Thymus (tissue), 11 donors: Measurements from ENCODE around the gene ERC2. TPM values are rescaled to one million over a fixed set of nuclear protein-coding genes. Genes with fewer than 3 reads are reported as not detected.

Source experiments
- DNase-seq, 9 donors: peaks; one replicate each; pipeline ENCODE4 v3.0.0-alpha.2; 2013; ENCODE audit warnings: low spot score in 9 of 9, low read depth in 6 of 9, missing footprints in 1 of 9
- H3K27ac ChIP-seq, 2 donors: one replicate each; pipeline ENCODE4 v1.5.1; 2013; ENCODE audit warnings: control low read depth in 1 of 2, low read depth in 1 of 2, low read length in 1 of 2, mild to moderate bottlenecking in 1 of 2, moderate library complexity in 1 of 2
- H3K27me3 ChIP-seq, 2 donors: one replicate each; pipeline ENCODE4 v1.5.1; 2013; ENCODE audit warnings: low read length in 1 of 2; ENCODE audit not compliant: control insufficient read depth in 2 of 2, insufficient read depth in 1 of 2
- H3K36me3 ChIP-seq, 2 donors: one replicate each; pipeline ENCODE4 v1.5.1; 2013; ENCODE audit warnings: low read length in 1 of 2, mild to moderate bottlenecking in 1 of 2, moderate library complexity in 1 of 2; ENCODE audit not compliant: control insufficient read depth in 2 of 2, insufficient read depth in 2 of 2
- H3K4me1 ChIP-seq, 2 donors: one replicate each; pipeline ENCODE4 v1.5.1; 2013; ENCODE audit warnings: low read length in 2 of 2; ENCODE audit not compliant: control insufficient read depth in 2 of 2, insufficient read depth in 2 of 2
- H3K4me3 ChIP-seq, 2 donors: one replicate each; pipeline ENCODE4 v1.5.1; 2013; ENCODE audit warnings: low read length in 2 of 2, control low read depth in 1 of 2, mild to moderate bottlenecking in 1 of 2
- H3K9me3 ChIP-seq, 2 donors: one replicate each; pipeline ENCODE4 v1.5.1; 2013; ENCODE audit warnings: low read length in 1 of 2, mild to moderate bottlenecking in 1 of 2; ENCODE audit not compliant: control insufficient read depth in 2 of 2, insufficient read depth in 1 of 2
- WGBS: extraction: QIAGEN DNeasy Blood & Tissue Kit; methylation state at CpG from one replicate; pipeline ENCODE4 v1.1.7; 2013; 5-methylcytosine and 5-hydroxymethylcytosine counted together
- polyA plus RNA-seq: library from polyadenylated mRNA; stranded (reverse); fragments of 200-250 nt; gene quantifications from one replicate; pipeline ENCODE4 v1.2.3, GENCODE V29; 2013
- total RNA-seq: library from RNA; stranded (reverse); fragments of 120-200 nt; gene quantifications from one replicate; pipeline ENCODE4 v1.2.4, GENCODE V29; 2013
- donor health status: healthy.

Gene ERC2
- total and polyA plus RNA-seq, 2 donors, result 0.28 to 0.50 TPM

DNA sequence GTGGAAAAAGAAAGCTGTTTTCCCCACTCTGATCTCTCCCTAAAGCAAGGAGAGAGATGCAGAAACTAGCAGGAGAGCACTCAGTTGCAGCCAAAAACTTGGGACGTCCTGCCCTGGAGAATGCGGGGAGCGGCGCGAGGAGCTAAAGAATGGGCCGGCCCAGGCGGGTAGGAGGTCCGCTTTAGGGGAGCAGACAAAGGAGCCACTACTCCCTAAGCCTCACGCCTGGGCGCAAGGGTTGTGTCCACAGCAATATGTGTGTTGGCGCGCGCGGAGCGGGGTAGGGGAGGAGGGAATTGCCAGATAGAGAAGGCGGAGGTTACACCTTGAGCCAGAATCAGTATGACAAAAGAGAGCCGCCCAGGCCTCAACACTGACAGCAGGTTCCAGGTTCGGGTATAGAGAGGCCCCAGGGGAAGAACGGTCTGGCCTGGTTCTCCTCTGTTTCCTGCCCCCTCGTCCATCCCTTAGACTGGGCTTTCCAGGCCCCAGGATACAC is 984.0 kb downstream of the ERC2 start:
- peak in 1 of 9 donors; percentile 12 for DNase-seq
- Histone ChIP-seq H3K4me1 (peaks cover 4 to 64% of the 10 kb centered on the region in 2 donors), H3K27ac (no peak overlapping the region), H3K27me3 (peaks cover 76 to 97% of the 10 kb centered on the region in 2 donors), H3K9me3 (peaks cover 0 to 16% of the 10 kb centered on the region in 2 donors), H3K36me3 (no peaks in the 10 kb centered on the region), H3K4me3 (no peak overlapping the region)
- WGBS, result 23% methylated on average over 20 of the region's 20 CpGs

DNA sequence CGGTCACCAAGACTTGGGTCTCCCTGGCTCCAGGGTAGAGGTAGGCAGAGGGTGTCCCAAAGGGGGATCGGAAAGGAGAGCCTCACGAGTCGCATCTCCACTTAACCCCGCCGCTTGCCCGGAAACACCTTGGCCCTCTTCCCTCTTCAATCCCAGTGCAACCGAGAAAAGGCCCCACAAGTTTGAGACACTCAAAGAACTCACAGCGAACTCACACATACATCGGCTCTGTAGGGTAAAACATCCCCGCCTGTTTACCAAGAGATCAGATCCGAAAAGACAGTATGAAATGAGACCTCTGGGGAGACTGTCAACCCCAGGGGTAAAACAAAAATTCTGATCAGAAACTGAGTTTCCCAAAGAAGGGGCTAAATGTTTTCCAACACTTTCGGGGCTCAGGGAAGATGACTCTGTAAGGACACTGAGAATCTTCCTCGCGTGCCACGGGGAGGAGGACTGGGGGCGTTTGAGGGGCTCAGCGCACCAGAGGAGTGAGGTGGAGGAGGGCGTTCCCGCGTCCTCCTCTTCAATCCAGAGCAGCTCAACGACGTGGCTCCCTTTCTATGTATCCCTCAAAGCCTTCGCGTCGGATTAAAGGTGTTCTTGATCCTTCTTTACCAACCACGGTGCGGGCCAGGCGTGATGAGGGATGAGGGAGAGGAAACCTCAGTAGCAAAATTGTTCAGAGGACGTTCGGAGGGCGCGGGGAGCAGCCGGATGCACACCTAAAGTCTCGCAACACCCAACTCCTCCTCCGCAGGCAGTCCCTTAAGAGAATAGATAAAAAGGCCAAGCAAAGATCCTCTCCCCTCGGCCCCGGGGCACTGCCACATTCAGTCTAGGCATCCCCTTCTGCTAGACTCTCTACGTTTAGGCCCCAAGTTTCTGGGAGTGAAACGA is 984.8 kb downstream of the ERC2 start:
- peak in 1 of 9 donors; percentile 37 for DNase-seq
- peaks cover 0 to 16% of the 10 kb centered on the region in 2 donors for H3K9me3 ChIP-seq
- H3K4me3 ChIP-seq, result no peak overlapping the region
- H3K36me3 ChIP-seq, result no peaks in the 10 kb centered on the region
- peaks cover 73 to 95% of the 10 kb centered on the region in 2 donors for H3K27me3 ChIP-seq
- WGBS, result 9% methylated on average over 40 of the region's 40 CpGs
- peaks cover 0 to 56% of the 10 kb centered on the region in 2 donors for H3K4me1 ChIP-seq
- H3K27ac ChIP-seq, result no peak overlapping the region

DNA sequence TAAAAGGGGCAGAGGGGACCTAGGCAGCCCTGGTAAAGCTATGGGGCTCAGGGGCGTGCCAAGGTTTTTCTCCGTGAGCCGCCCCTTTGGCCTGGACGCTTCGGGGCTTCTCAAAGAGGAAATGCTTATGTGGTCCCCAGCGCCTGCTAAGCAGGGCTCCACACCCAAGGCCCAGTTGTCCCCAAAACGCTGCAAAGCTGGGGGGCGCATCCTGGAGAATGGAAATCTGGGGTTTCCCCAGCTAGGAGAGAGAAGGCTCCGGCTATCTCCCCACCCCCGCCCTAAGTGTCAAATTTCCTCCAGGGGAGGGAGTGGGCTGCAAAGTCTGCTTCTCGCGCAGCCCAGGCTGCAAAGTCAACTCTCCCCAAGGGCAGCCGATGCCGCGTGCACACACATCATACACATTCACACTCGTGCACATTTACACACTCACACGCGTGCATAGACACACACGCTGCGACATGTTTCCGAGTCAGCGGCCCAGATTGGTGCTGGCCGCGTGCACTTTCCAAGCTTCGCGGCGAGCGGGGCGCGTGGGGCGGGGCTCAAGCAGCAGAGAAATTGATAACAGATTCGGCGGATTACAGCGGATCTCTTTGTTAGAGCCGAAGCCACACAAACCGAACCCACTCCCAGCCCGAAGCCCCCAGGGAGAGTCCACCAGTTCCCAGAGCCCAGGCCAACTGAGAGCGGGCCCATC is 985.6 kb downstream of the ERC2 start:
- peaks cover 0 to 16% of the 10 kb centered on the region in 2 donors for H3K9me3 ChIP-seq
- H3K4me1 ChIP-seq, result peaks cover 0 to 55% of the 10 kb centered on the region in 2 donors
- H3K4me3 ChIP-seq, result peak overlapping the region; percentile 13
- no peaks in the 10 kb centered on the region for H3K36me3 ChIP-seq
- peaks cover 76 to 97% of the 10 kb centered on the region in 2 donors for H3K27me3 ChIP-seq
- H3K27ac ChIP-seq, result peak overlapping the region in 1 of 2 donors; percentile 11
- DNase-seq, result peak in 1 of 9 donors; percentile 35
- 7% methylated on average over 38 of the region's 38 CpGs for WGBS

DNA sequence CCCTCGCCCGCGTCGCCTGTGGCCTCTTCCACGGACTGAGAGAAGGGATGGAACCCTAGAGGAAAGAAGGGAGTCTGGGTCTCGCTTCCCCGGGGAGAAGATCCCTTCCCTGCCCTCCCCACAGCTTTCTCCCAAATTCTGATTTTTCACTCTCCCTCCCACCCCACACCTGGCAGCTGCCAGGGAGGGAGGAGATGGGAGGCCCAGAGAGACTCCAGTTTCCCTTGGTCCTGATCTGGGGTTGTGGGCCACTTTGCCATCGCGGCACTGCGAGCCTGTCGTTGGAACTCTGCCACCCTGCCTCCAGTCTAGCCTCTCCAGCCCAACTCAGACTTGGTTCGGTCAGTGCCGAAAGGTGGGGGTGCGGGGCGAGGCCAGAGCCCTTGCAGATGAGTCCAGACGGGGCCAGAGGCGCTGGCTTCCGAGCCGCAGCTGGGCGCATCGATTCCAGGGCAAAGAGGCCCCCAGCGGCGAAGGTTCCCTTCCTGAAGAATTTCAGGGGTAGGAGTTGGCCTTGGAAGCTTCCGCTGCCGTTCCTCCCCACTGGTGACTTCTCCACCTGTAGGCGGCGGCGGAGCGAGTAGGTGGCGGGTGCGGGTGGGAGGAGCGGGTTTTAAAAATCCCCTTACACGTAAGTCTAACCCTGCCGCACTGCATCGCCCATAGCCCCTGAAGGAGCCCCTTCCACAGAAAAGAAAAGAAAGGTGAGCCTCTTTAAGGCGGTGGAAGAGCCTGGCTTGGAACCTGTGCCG is 986.3 kb downstream of the ERC2 start:
- Histone ChIP-seq H3K27me3 (peaks cover 72 to 96% of the 10 kb centered on the region in 2 donors), H3K4me3 (peak overlapping the region; percentile 13 to 17), H3K9me3 (peaks cover 0 to 16% of the 10 kb centered on the region in 2 donors), H3K27ac (peak overlapping the region in 1 of 2 donors; percentile 12), H3K36me3 (no peaks in the 10 kb centered on the region), H3K4me1 (peaks cover 0 to 49% of the 10 kb centered on the region in 2 donors)
- 6% methylated on average over 37 of the region's 37 CpGs for WGBS
- DNase-seq, result peak in 1 of 9 donors; percentile 38

DNA sequence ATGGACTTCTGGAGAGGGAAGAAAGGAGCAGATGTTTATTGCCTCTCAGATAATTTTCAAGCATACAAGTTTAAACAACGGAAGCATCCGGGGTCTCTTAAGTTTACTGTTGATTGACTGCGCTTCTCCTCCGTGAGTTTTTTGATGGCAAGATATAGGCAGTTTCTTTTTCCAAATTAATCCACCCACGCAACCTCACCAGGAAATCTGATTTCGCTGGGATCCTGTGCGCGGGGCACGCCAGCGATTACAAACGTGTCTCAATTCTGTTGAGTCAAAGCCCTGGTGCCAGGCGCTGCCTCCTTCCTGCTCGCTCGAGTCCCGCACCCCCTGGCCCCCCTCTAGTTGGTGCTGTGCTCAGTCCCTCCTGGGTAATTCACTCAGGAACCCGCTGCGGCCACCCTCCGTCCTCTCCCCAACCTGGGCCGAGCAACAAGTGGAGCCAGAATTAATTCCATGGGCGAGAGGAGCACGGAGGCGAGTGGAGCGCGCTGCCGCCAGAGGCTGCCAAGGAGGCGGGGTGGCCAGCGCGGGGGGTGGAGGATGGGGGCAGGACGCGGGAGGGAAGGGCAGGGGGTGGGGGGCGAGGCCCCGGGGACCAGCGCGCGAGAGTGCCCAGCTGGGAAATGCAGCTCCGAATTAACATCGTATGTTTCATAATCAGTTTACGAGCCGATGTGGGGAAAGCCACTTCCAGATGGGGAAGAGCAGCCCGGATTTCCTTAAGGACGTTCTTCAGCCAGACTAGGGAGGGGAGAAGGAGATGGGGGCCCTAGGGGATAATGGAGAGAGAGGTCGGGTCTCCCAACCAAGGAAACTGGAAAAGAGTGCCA is 987.1 kb downstream of the ERC2 start:
- H3K9me3 ChIP-seq, result peaks cover 0 to 9% of the 10 kb centered on the region in 2 donors
- no peaks in the 10 kb centered on the region for H3K36me3 ChIP-seq
- peak overlapping the region in 1 of 2 donors; percentile 17 for H3K4me3 ChIP-seq
- no peak overlapping the region for H3K27ac ChIP-seq
- peaks cover 66 to 92% of the 10 kb centered on the region in 2 donors for H3K27me3 ChIP-seq
- WGBS, result 5% methylated on average over 42 of the region's 42 CpGs
- DNase-seq, result peak in 1 of 9 donors; percentile 12
- H3K4me1 ChIP-seq, result peaks cover 0 to 41% of the 10 kb centered on the region in 2 donors

DNA sequence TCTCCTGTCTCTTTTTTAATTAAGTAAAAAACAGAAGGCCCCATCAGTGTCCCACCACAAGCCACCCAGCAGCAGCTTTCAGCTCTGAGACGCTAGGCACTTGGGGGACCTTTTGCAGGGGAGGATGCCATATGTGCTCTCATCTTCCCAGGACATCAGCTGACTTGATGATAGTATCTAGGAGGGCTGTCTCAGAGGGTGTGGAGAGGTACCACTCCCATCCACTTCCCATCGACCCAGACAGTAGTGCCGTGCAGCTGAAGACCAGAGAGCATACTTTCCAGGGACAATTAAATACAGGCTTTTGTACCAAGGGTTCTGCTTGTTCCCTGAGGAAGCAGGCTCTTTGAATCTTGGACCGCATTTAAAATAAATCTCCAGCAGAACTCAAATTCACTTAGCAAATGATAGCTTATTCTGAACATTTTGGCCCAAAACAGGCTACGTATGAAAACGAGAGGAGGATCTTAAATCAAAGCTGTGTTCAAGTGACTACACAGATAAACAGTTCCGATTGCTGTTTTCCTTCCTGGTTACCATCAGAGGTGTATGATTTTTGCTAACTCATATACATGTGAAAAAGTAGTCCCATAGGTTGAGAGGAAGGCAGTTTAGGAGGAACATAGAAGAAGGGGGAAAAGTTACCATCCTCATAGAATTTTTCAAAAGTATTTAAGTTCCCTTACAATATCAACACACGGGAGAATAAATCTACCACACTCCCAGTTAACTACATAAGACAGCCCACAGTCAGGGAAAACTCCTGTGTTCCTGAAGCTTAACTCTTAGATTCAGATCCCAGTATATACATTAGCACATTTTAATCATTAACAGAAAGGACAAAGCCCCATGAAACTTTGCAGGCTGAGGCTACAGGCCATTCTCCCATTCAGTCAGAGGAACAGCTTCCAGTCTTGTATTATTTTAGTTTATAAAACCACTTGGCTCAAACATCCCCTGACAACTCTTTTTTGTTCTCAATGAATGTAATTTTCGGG is 990.7 kb downstream of the ERC2 start:
- no peak for DNase-seq
- Histone ChIP-seq H3K9me3 (peaks cover 0 to 3% of the 10 kb centered on the region in 2 donors), H3K4me3 (no peak overlapping the region), H3K27ac (no peak overlapping the region), H3K27me3 (peaks cover 37 to 75% of the 10 kb centered on the region in 2 donors), H3K36me3 (no peaks in the 10 kb centered on the region), H3K4me1 (peaks cover 0 to 11% of the 10 kb centered on the region in 2 donors)
- 56% methylated on average over 9 of the region's 9 CpGs for WGBS

DNA sequence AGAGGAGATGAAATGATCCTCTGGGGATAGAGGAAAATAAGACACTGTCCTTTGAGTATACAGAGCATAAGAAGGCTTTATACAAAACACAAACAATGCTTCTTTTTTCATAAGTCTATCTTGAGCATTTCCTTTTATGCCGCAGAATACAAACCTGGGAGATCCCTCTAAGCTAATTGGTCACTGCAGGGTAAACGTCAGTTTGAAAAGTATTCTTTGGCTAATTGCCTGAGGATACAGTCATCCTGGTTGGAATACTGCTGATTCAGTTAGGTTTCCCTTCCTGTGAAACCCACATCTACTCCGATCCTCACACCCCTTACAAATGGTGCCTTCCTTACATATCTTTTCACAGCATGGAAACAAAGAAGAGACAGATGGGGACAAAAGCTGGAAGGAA is 991.8 kb downstream of the ERC2 start:
- 82% methylated on average over 3 of the region's 3 CpGs for WGBS
- no peak overlapping the region for H3K27ac ChIP-seq
- peaks cover 0 to 3% of the 10 kb centered on the region in 2 donors for H3K4me1 ChIP-seq
- no peak for DNase-seq
- H3K9me3 ChIP-seq, result no peaks in the 10 kb centered on the region
- H3K36me3 ChIP-seq, result no peaks in the 10 kb centered on the region
- peaks cover 26 to 64% of the 10 kb centered on the region in 2 donors for H3K27me3 ChIP-seq
- H3K4me3 ChIP-seq, result no peak overlapping the region
